Neuronal stem cell (in vitro differentiated cells): Measurements from ENCODE around the gene TTLL3.

Experiments
- DNase-seq: peaks from one replicate; pipeline ENCODE4 v3.0.0-alpha.2; 2013; ENCODE audit warnings: low spot score
- H2AFZ ChIP-seq: one replicate; pipeline ENCODE4 v1.6.1; 2013; ENCODE audit warnings: mild to moderate bottlenecking, low read length, inconsistent platforms
- H2AK5ac ChIP-seq: 2 replicates; pipeline ENCODE4 v1.6.1; 2013; ENCODE audit warnings: low read depth, mild to moderate bottlenecking, inconsistent platforms, low read length, moderate library complexity, mixed read lengths
- H2BK120ac ChIP-seq: 2 replicates; pipeline ENCODE4 v1.6.1; 2013; ENCODE audit warnings: low read depth, mild to moderate bottlenecking, inconsistent platforms, low read length, moderate library complexity, mixed read lengths
- H2BK12ac ChIP-seq: one replicate; pipeline ENCODE4 v1.6.1; 2013; ENCODE audit warnings: low read length, inconsistent platforms
- H2BK15ac ChIP-seq: 2 replicates; pipeline ENCODE4 v1.6.1; 2013; ENCODE audit warnings: mild to moderate bottlenecking, low read length, inconsistent platforms, mixed read lengths
- H2BK5ac ChIP-seq: one replicate; pipeline ENCODE4 v1.6.1; 2013; ENCODE audit warnings: inconsistent platforms, mild to moderate bottlenecking, low read length, moderate library complexity
- H3K14ac ChIP-seq: one replicate; pipeline ENCODE4 v1.6.1; 2013; ENCODE audit warnings: low read length, inconsistent platforms
- H3K18ac ChIP-seq: 2 replicates; pipeline ENCODE4 v1.6.1; 2013; ENCODE audit warnings: low read length, inconsistent platforms
- H3K23ac ChIP-seq: 2 replicates; pipeline ENCODE4 v1.6.1; 2013; ENCODE audit warnings: low read depth, mild to moderate bottlenecking, mixed read lengths, low read length, inconsistent platforms; ENCODE audit not compliant: poor library complexity
- H3K27ac ChIP-seq: replicated peaks from 3 replicates; pipeline ENCODE4 v1.5.1; 2013; ENCODE audit warnings: low read length, inconsistent platforms
- H3K27me3 ChIP-seq, 3 experiments: 2 replicates each; pipeline ENCODE4 v1.6.1; 2013; ENCODE audit warnings: low read length in 3 of 3, mild to moderate bottlenecking in 2 of 3, inconsistent platforms in 1 of 3, low read depth in 1 of 3, mixed read lengths in 1 of 3, moderate library complexity in 1 of 3; ENCODE audit not compliant: control insufficient read depth in 3 of 3, insufficient read depth in 3 of 3
- H3K36me3 ChIP-seq, 2 donors: replicated peaks in 1 of 2; 2 replicates each; pipeline ENCODE4 v1.6.1; 2013; ENCODE audit warnings: low read length in 2 of 2; ENCODE audit not compliant: control insufficient read depth in 2 of 2, insufficient read depth in 2 of 2
- H3K4ac ChIP-seq: 2 replicates; pipeline ENCODE4 v1.6.1; 2013; ENCODE audit warnings: inconsistent platforms, mild to moderate bottlenecking, low read length, moderate library complexity
- H3K4me1 ChIP-seq, 2 donors: 1 replicate in 1 of 2; 2 replicates in 1 of 2; pipeline ENCODE4 v1.6.1; 2013; ENCODE audit warnings: low read length in 2 of 2, low read depth in 1 of 2; ENCODE audit not compliant: control insufficient read depth in 2 of 2, insufficient read depth in 1 of 2
- H3K4me2 ChIP-seq: one replicate; pipeline ENCODE4 v1.6.1; 2013; ENCODE audit warnings: mild to moderate bottlenecking, low read length, inconsistent platforms; ENCODE audit not compliant: insufficient read depth, poor library complexity, severe bottlenecking
- H3K4me3 ChIP-seq, 2 donors: 2 replicates each; pipeline ENCODE4 v1.5.1; 2013; ENCODE audit warnings: low read length in 2 of 2, mild to moderate bottlenecking in 2 of 2, inconsistent platforms in 1 of 2, moderate library complexity in 1 of 2
- H3K79me1 ChIP-seq: one replicate; pipeline ENCODE4 v1.6.1; 2013; ENCODE audit warnings: low read depth, mild to moderate bottlenecking, inconsistent platforms, low read length, moderate library complexity
- H3K9ac ChIP-seq: one replicate; pipeline ENCODE4 v1.6.1; 2013; ENCODE audit warnings: mild to moderate bottlenecking, low read depth, low read length, inconsistent platforms; ENCODE audit not compliant: poor library complexity
- H3K9me3 ChIP-seq, 2 donors: replicated peaks in 1 of 2; 2 replicates each; pipeline versions ENCODE3 to v1.6.1; 2013; ENCODE audit warnings: low read length in 2 of 2, mild to moderate bottlenecking in 2 of 2, inconsistent platforms in 1 of 2, low read depth in 1 of 2, mixed read lengths in 1 of 2, moderate library complexity in 1 of 2; ENCODE audit not compliant: control insufficient read depth in 2 of 2, insufficient read depth in 1 of 2
- H4K8ac ChIP-seq: one replicate; pipeline ENCODE4 v1.6.1; 2013; ENCODE audit warnings: low read depth, mild to moderate bottlenecking, inconsistent platforms, low read length, moderate library complexity
- H4K91ac ChIP-seq: one replicate; pipeline ENCODE4 v1.6.1; 2013; ENCODE audit warnings: low read length, low read depth, mild to moderate bottlenecking, inconsistent platforms; ENCODE audit not compliant: poor library complexity
- WGBS, 2 donors: extraction: QIAGEN DNeasy Blood & Tissue Kit; methylation state at CpG; one replicate each; pipeline ENCODE4 v1.1.7; 2013; ENCODE audit warnings: missing lambda C conversion rate in 2 of 2, mixed read lengths in 1 of 2; ENCODE audit not compliant: insufficient read length in 2 of 2, insufficient replicate concordance in 1 of 2; ENCODE audit errors: extremely low coverage in 2 of 2; 5-methylcytosine and 5-hydroxymethylcytosine counted together

TTLL3 gene

GRCh38 chr3:9800529-9800928, 9.5 kb upstream of the TTLL3 start:
- DNase-seq = no peak
- Histone ChIP-seq H4K8ac (no peak overlapping the region), H3K79me1 (peaks cover 3% of the 10 kb centered on the region), H3K4me3 (no peak overlapping the region), H2BK12ac (no peak overlapping the region), H3K27ac (no peak overlapping the region), H2BK120ac (no peak overlapping the region), H3K4me1 (no peaks in the 10 kb centered on the region), H3K4ac (no peak overlapping the region), H2AFZ (no peak overlapping the region), H3K18ac (no peak overlapping the region), H3K14ac (no peak overlapping the region), H3K36me3 (peaks cover 50 to 90% of the 10 kb centered on the region in 2 donors), H2AK5ac (no peak overlapping the region), H3K4me2 (no peak overlapping the region), H3K27me3 (no peaks in the 10 kb centered on the region), H3K23ac (no peak overlapping the region), H3K9me3 (no peaks in the 10 kb centered on the region), H2BK15ac (no peak overlapping the region), H4K91ac (no peak overlapping the region), H3K9ac (no peak overlapping the region), H2BK5ac (no peak overlapping the region)
- no CpG with 5 or more reads among the region's 5 CpGs for WGBS, 2 donors

GRCh38 chr3:9803494-9803893, 6.6 kb upstream of the TTLL3 start:
- no peak overlapping the region for H3K4me2 ChIP-seq
- WGBS, 2 donors = no CpG with 5 or more reads among the region's 1 CpG
- H3K9me3 ChIP-seq = no peaks in the 10 kb centered on the region
- no peak for DNase-seq
- no peak overlapping the region for H3K23ac ChIP-seq
- H3K27me3 ChIP-seq = no peaks in the 10 kb centered on the region
- peaks cover 39 to 94% of the 10 kb centered on the region in 2 donors for H3K36me3 ChIP-seq
- H2AK5ac ChIP-seq = no peak overlapping the region
- H3K4me3 ChIP-seq = no peak overlapping the region
- no peak overlapping the region for H3K9ac ChIP-seq
- H3K18ac ChIP-seq = no peak overlapping the region
- H3K4me1 ChIP-seq = peaks cover 0 to 4% of the 10 kb centered on the region in 2 donors
- no peak overlapping the region for H2BK5ac ChIP-seq
- H3K14ac ChIP-seq = no peak overlapping the region
- no peak overlapping the region for H2AFZ ChIP-seq
- H2BK15ac ChIP-seq = no peak overlapping the region
- H3K4ac ChIP-seq = no peak overlapping the region
- no peak overlapping the region for H4K8ac ChIP-seq
- H3K79me1 ChIP-seq = peaks cover 4% of the 10 kb centered on the region
- H2BK12ac ChIP-seq = no peak overlapping the region
- no peak overlapping the region for H3K27ac ChIP-seq
- H2BK120ac ChIP-seq = no peak overlapping the region
- no peak overlapping the region for H4K91ac ChIP-seq

GRCh38 chr3:9804996-9805395, 5.1 kb upstream of the TTLL3 start:
- no peak overlapping the region for H2AFZ ChIP-seq
- no peak overlapping the region for H3K23ac ChIP-seq
- no peak overlapping the region for H3K9ac ChIP-seq
- H3K27me3 ChIP-seq = no peaks in the 10 kb centered on the region
- H3K4me2 ChIP-seq = no peak overlapping the region
- no peak overlapping the region for H4K91ac ChIP-seq
- no peak overlapping the region for H4K8ac ChIP-seq
- H2BK5ac ChIP-seq = no peak overlapping the region
- no peak overlapping the region for H3K4me3 ChIP-seq
- peaks cover 33 to 91% of the 10 kb centered on the region in 2 donors for H3K36me3 ChIP-seq
- no CpG with 5 or more reads among the region's 5 CpGs for WGBS, 2 donors
- H3K18ac ChIP-seq = no peak overlapping the region
- DNase-seq = no peak
- H2BK120ac ChIP-seq = no peak overlapping the region
- H3K79me1 ChIP-seq = peaks cover 4% of the 10 kb centered on the region
- no peaks in the 10 kb centered on the region for H3K9me3 ChIP-seq
- H2BK15ac ChIP-seq = no peak overlapping the region
- H2BK12ac ChIP-seq = no peak overlapping the region
- H3K4me1 ChIP-seq = peaks cover 0 to 11% of the 10 kb centered on the region in 2 donors
- H2AK5ac ChIP-seq = no peak overlapping the region
- no peak overlapping the region for H3K27ac ChIP-seq
- H3K14ac ChIP-seq = no peak overlapping the region
- H3K4ac ChIP-seq = no peak overlapping the region

- WGBS, 2 donors = no CpG with 5 or more reads among the region's 12 CpGs
- H3K18ac ChIP-seq = peak overlapping the region; percentile 93
- H3K36me3 ChIP-seq = peaks cover 26 to 89% of the 10 kb centered on the region in 2 donors
Measured at GRCh38 chr3:9806137-9806536, 3.9 kb upstream of the TTLL3 start.

More at GRCh38 chr3:9806137-9806536, 3.9 kb upstream of the TTLL3 start:
- Histone ChIP-seq H3K4ac (no peak overlapping the region), H2BK5ac (peak overlapping the region; percentile 56), H3K9ac (peak overlapping the region; percentile 25), H3K27ac (peak overlapping the region; percentile 93), H3K4me1 (peaks cover 0 to 14% of the 10 kb centered on the region in 2 donors), H2AK5ac (peak overlapping the region; percentile 33), H4K8ac (no peak overlapping the region), H3K23ac (peak overlapping the region; percentile 34), H2BK12ac (no peak overlapping the region), H4K91ac (no peak overlapping the region), H3K9me3 (no peaks in the 10 kb centered on the region), H3K4me2 (no peak overlapping the region), H2BK120ac (peak overlapping the region; percentile 61), H2BK15ac (no peak overlapping the region), H3K14ac (no peak overlapping the region), H3K27me3 (no peaks in the 10 kb centered on the region), H3K4me3 (no peak overlapping the region), H3K79me1 (peaks cover 4% of the 10 kb centered on the region), H2AFZ (no peak overlapping the region)
- no peak for DNase-seq
